Measurements from ENCODE around the gene LAMTOR3. TPM values are rescaled to one million over a fixed set of nuclear protein-coding genes. Genes with fewer than 3 reads are reported as not detected.
A peak's percentile ranks its signal among the peaks of the same experiment; 100 is the strongest.

Gene LAMTOR3
- total RNA-seq: 133 and 143 TPM in 2 replicates
- polyA plus RNA-seq: 90.7 and 126 TPM in 2 replicates

DNA sequence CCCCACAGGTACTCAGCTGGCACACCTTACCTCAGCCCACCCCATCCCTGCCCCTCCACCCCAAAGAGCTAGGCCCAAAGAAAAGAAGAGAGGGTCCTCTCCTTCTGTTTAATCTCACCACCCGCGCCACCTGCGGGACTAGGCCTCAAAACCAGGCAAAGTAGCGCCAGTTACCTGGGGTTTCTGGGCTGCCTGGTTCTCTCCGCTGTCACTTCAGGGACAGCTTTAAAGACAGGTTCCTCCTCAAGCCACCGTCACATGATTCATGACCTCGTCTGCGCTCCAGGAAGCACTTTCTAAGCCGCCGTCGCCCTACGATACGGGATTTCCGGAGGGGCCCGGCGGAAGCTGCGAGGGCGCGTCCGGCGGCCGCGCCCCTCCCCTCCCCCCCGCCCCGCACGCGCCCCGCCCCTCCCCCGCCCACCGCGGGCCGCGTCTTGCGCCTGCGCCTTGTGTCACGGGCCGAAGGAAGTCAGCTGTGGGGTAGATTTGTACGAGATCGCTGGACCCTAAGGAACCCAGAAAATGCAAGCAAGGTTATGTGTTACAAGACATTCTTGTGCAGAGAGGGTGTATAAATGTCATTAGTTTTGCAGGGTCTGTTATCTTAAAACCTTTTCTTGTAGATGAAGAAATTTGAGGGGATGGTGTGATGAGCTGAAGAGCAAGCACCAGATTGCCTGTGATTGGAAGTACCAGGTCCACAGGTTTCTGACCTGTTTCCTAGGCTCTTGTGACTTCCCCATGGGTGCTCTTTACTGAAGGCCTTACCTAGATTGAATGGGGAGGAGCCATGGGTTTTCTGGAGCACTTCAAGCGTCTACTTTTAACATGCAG lies at the start of gene LAMTOR3:
Gene LAMTOR3 (minus strand): TSS at position 267 of the 837 bp plus-strand sequence. CDS start 464 bp downstream, outside the sequence.
- H3K9me3 ChIP-seq (ENCODE audit: low read depth): no peaks in the 10 kb centered on the region
- no peaks in the 10 kb centered on the region for H4K20me1 ChIP-seq (ENCODE audit: insufficient read depth, poor library complexity, severe bottlenecking)
- TF ChIP-seq CTCF (IDR thresholded peaks at IDR 0.05; ENCODE audit: poor library complexity) (no peak), EZH2phosphoT487 (IDR thresholded peaks at IDR 0.05; ENCODE audit: low read depth, severe bottlenecking, unreplicated experiment) (no peak), EZH2 (IDR thresholded peaks at IDR 0.05; ENCODE audit: borderline replicate concordance) (no peak)
- H3K9me2 ChIP-seq (replicated peaks; ENCODE audit: insufficient read depth): no peaks in the 10 kb centered on the region
- no peaks in the 10 kb centered on the region for H3K36me3 ChIP-seq (replicated peaks; ENCODE audit: insufficient read depth, low read depth)
- H3K27me3 ChIP-seq: no peaks in the 10 kb centered on the region
- DNase-seq (ENCODE audit: low spot score): peak; percentile 96
- peak within 1 kb of the TSS; percentile 51 for H3K4me3 ChIP-seq
- WGBS (ENCODE audit: low lambda C conversion rate, missing lambda C conversion rate): 4% methylated on average over 26 of the region's 40 CpGs
- H2AFZ ChIP-seq: peak within 1 kb of the TSS; percentile 67
- peak within 1 kb of the TSS; percentile 84 for H3K4me2 ChIP-seq
- peak within 1 kb of the TSS; percentile 91 for H3K27ac ChIP-seq
- peaks cover 46% of the 10 kb centered on the region for H3K79me2 ChIP-seq
- peaks cover 8% of the 10 kb centered on the region for H3K4me1 ChIP-seq (ENCODE audit: insufficient read depth)

GRCh38 chr4:99938243-99938753 lies 44.1 kb upstream of the LAMTOR3 start:
- Histone ChIP-seq H3K4me3 (no peak overlapping the region), H3K36me3 (replicated peaks; ENCODE audit: insufficient read depth, low read depth) (no peaks in the 10 kb centered on the region), H3K4me2 (no peak overlapping the region), H3K4me1 (ENCODE audit: insufficient read depth) (no peaks in the 10 kb centered on the region), H3K79me2 (peaks cover 98% of the 10 kb centered on the region), H3K27me3 (no peaks in the 10 kb centered on the region), H4K20me1 (ENCODE audit: insufficient read depth, poor library complexity, severe bottlenecking) (peaks cover 16% of the 10 kb centered on the region), H3K9me2 (replicated peaks; ENCODE audit: insufficient read depth) (no peaks in the 10 kb centered on the region), H3K27ac (no peak overlapping the region), H3K9me3 (ENCODE audit: low read depth) (peaks cover 13% of the 10 kb centered on the region), H2AFZ (no peak overlapping the region)
- no peak for TF ChIP-seq EZH2phosphoT487 (IDR thresholded peaks at IDR 0.05; ENCODE audit: low read depth, severe bottlenecking, unreplicated experiment)
- no peak for TF ChIP-seq EZH2 (IDR thresholded peaks at IDR 0.05; ENCODE audit: borderline replicate concordance)
- TF ChIP-seq CTCF (IDR thresholded peaks at IDR 0.05; ENCODE audit: poor library complexity): no peak
- no peak for DNase-seq (ENCODE audit: low spot score)
- WGBS (ENCODE audit: low lambda C conversion rate, missing lambda C conversion rate): 84% methylated on average over 3 of the region's 3 CpGs

- Histone ChIP-seq H3K27me3 (no peaks in the 10 kb centered on the region), H3K4me3 (no peak overlapping the region), H3K4me2 (no peak overlapping the region), H3K9me2 (replicated peaks; ENCODE audit: insufficient read depth) (no peaks in the 10 kb centered on the region), H2AFZ (no peak overlapping the region), H4K20me1 (ENCODE audit: insufficient read depth, poor library complexity, severe bottlenecking) (peaks cover 5% of the 10 kb centered on the region), H3K79me2 (peaks cover 97% of the 10 kb centered on the region), H3K9me3 (ENCODE audit: low read depth) (peaks cover 13% of the 10 kb centered on the region), H3K27ac (no peak overlapping the region), H3K4me1 (ENCODE audit: insufficient read depth) (no peaks in the 10 kb centered on the region), H3K36me3 (replicated peaks; ENCODE audit: insufficient read depth, low read depth) (no peaks in the 10 kb centered on the region)
- TF ChIP-seq EZH2phosphoT487 (IDR thresholded peaks at IDR 0.05; ENCODE audit: low read depth, severe bottlenecking, unreplicated experiment): no peak
- no peak for TF ChIP-seq EZH2 (IDR thresholded peaks at IDR 0.05; ENCODE audit: borderline replicate concordance)
- no peak for TF ChIP-seq CTCF (IDR thresholded peaks at IDR 0.05; ENCODE audit: poor library complexity)
- no peak for DNase-seq (ENCODE audit: low spot score)
Observed at GRCh38 chr4:99934891-99935290, 40.7 kb upstream of the LAMTOR3 start.

All from hepatocyte (in vitro differentiated cells).